ENCODE results near the gene NCAM1.

Gene NCAM1

DNA sequence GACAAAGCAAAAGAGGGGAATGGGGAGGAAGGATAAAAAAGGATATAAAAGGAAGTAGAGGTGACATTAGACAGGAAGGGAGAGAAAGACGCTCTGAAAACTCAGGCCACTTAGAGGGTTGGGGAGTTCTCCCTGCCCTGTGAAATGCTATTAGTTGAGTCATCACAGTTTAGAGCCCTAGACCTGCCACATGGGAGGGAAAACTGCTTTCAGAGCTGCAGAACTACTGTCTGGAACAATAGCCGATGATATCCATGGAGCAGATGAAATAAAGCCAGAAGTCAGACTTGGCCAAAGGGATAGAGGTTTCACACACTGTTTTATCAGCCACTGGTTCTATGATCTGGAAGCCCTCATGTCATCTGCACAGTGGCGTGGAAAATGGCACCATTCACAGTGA lies 157.9 kb downstream of the NCAM1 start:
- DNase-seq (ENCODE audit: low read depth) = no peak
- TF ChIP-seq, protein P1, sequence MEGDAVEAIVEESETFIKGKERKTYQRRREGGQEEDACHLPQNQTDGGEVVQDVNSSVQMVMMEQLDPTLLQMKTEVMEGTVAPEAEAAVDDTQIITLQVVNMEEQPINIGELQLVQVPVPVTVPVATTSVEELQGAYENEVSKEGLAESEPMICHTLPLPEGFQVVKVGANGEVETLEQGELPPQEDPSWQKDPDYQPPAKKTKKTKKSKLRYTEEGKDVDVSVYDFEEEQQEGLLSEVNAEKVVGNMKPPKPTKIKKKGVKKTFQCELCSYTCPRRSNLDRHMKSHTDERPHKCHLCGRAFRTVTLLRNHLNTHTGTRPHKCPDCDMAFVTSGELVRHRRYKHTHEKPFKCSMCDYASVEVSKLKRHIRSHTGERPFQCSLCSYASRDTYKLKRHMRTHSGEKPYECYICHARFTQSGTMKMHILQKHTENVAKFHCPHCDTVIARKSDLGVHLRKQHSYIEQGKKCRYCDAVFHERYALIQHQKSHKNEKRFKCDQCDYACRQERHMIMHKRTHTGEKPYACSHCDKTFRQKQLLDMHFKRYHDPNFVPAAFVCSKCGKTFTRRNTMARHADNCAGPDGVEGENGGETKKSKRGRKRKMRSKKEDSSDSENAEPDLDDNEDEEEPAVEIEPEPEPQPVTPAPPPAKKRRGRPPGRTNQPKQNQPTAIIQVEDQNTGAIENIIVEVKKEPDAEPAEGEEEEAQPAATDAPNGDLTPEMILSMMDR (IDR thresholded peaks at IDR 0.05; ENCODE audit: control insufficient read depth, extremely low read depth, insufficient read depth) = no peak
- no peak overlapping the region for H3K4me3 ChIP-seq (ENCODE audit: low read depth, low read length)

DNA sequence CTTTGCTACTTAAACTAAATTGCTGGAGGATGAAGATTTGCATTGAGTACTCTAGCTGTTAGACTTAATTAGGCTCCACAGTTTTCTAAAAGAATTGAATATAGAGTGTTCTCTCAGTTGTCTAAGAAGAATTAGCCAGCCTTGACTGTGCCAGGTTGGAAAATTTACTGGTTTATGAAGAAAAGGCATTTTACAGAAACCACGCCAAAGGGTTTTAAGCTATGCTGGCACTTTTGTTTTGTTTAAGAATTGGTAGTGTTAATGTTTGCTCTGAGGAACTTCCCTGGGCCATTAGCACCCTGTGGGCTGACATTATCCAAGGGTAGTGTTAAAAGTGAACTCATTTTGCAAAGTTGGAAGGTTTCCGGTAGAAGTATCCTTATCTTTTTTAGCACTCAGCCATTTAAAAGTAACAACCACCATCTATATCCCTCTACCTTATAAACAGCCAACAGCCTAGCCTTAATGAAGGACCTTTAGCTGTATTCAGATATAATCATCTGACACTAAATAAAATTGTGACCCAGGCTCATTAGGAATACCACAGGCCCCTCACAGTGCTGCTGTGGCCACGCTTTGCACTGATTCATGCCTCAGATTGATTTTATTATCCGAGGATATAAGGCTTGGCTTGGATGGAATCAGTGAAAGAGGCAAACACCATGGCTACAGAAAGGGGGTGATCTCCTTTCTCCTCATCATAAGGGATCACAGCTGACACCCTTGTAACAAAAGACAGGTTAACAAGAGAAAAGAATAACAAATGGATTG lies 158.9 kb downstream of the NCAM1 start:
- DNase-seq (ENCODE audit: low read depth) = no peak
- TF ChIP-seq, protein P1 (IDR thresholded peaks at IDR 0.05; ENCODE audit: control insufficient read depth, extremely low read depth, insufficient read depth) = no peak
- H3K4me3 ChIP-seq (ENCODE audit: low read depth, low read length) = no peak overlapping the region

DNA sequence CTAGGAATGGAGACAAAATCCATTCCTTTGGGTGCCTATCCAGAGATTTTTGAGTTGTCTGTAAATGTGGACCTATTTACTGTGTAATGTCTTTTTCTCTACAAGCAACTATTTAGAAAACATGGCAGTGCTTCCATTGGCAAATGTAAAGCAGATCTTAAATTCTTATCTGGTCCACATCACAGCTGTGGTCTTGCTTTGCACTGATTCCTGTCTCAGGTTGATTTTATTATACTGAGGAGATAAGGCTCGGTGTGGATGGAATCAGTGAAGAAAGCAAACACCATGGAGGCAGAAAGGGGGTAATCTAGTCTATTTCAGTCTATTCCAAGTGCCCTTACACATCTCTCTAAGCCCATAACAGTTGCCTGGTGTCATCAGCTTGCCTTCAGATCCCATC lies 160.5 kb downstream of the NCAM1 start:
- no peak for DNase-seq (ENCODE audit: low read depth)
- H3K4me3 ChIP-seq (ENCODE audit: low read depth, low read length) = no peak overlapping the region
- TF ChIP-seq, protein P1 (IDR thresholded peaks at IDR 0.05; ENCODE audit: control insufficient read depth, extremely low read depth, insufficient read depth) = no peak

DNA sequence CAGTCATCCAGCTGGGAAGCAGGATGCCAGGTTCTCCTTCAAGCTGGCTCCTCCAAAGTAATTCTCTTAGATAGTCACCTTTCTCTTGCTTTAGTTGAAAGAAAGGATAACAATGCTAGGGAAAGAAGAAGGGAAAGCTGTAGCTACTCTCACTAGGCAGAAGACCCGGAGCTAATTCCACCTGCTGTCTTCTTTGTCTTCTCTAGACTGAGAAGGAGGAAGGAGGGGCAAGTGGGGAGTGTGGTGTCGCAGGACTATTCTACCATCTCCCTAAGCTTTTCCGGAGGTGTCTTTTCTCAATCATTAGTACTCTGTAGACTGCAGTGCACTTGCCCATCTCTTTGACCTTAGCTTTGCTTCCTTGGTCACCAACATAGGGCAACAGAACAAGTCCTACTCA lies 162.8 kb downstream of the NCAM1 start:
- TF ChIP-seq, protein P1 (IDR thresholded peaks at IDR 0.05; ENCODE audit: control insufficient read depth, extremely low read depth, insufficient read depth) = no peak
- H3K4me3 ChIP-seq (ENCODE audit: low read depth, low read length) = no peak overlapping the region
- no peak for DNase-seq (ENCODE audit: low read depth)

DNA sequence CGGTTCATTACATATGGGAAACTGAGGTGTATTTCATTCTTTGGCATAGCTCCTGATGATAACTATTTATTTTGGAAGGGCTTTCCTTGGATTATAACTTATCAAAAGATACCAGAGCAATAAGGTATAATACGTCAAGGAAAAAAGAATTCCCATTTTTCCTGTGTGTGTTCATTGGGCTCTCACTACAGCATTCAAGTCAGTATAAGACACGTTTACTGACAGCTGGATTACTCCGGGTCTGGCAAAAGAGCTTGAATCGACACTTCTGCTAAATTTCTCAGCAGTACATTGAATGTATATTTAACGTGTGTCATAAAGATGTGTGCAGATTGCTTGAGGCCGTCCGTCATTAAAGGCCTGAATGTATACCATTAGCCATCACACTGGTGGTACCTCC lies 163.4 kb downstream of the NCAM1 start:
- DNase-seq (ENCODE audit: low read depth) = no peak
- TF ChIP-seq, protein P1 (IDR thresholded peaks at IDR 0.05; ENCODE audit: control insufficient read depth, extremely low read depth, insufficient read depth) = no peak
- H3K4me3 ChIP-seq (ENCODE audit: low read depth, low read length) = no peak overlapping the region

DNA sequence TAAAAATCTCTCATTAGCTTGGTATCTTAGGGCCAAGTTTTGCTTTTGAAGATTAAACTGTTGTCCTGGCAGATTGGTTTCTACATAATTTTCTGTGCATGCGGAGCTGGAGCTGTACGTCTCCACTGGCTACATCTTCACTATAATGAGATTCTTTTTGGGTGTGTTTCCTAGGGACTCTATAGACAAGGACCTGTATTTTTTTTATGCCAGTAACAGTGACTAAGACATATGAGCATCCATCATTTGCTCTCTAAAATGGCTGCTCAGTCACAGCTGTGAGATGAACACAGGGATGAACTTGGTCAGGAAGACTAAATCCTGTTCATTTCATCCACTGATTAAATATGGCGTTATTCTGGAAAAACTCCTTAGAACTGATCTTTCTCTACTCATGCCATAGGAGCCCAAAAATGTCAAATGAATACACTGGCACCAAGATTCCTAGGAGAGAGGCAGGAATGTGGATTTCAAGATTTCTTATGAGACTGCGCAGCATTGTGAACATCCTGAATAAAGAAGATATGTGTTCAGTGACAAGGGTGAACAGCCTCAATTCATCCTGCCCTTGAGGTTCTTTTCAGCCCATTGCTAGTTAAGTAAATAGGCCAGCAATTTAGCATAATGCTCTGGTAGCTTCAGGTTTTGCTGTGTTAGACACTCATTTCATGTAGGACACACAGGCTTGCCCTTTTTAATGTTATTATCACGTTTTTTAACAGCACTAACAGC lies 168.2 kb downstream of the NCAM1 start:
- H3K4me3 ChIP-seq (ENCODE audit: low read depth, low read length) = no peak overlapping the region
- TF ChIP-seq, protein P1 (IDR thresholded peaks at IDR 0.05; ENCODE audit: control insufficient read depth, extremely low read depth, insufficient read depth) = no peak
- DNase-seq (ENCODE audit: low read depth) = no peak
